MM.1S (cell line): ENCODE data around the gene DLL3.

Source experiments
- DNase-seq: peaks from one replicate; pipeline ENCODE4 v3.0.0-alpha.2; 2015
- H2AFZ ChIP-seq: fragments of 300-600 bp; sonication (generic); 2 replicates; pipeline ENCODE4 v1.6.0; 2016; ENCODE audit warnings: antibody characterized with exemption, low read length
- H3F3A ChIP-seq: fragments of 300-600 bp; sonication (generic); 2 replicates; pipeline ENCODE4 v1.6.1; 2016; ENCODE audit warnings: mild to moderate bottlenecking, antibody characterized with exemption, low read length, moderate library complexity, mixed read lengths; ENCODE audit not compliant: insufficient read depth
- H3K27ac ChIP-seq: fragments of 300-600 bp; sonication (generic); 2 replicates; pipeline ENCODE4 v1.5.1; 2016; ENCODE audit warnings: mild to moderate bottlenecking, low read length
- H3K27me3 ChIP-seq: fragments of 300-600 bp; sonication (generic); replicated peaks from 2 replicates; pipeline ENCODE4 v1.6.0; 2016; ENCODE audit warnings: low read length; ENCODE audit not compliant: insufficient read depth
- H3K36me3 ChIP-seq: fragments of 300-600 bp; sonication (generic); replicated peaks from 2 replicates; pipeline ENCODE4 v1.6.1; 2016; ENCODE audit warnings: mild to moderate bottlenecking, low read length, mixed read lengths; ENCODE audit not compliant: insufficient read depth
- H3K4me1 ChIP-seq: fragments of 300-600 bp; sonication (generic); 2 replicates; pipeline ENCODE4 v1.6.1; 2016; ENCODE audit warnings: low read length, mixed read lengths
- H3K4me2 ChIP-seq: fragments of 300-600 bp; sonication (generic); 2 replicates; pipeline ENCODE4 v1.6.0; 2016; ENCODE audit warnings: low read depth, low read length
- H3K4me3 ChIP-seq: fragments of 300-600 bp; sonication (generic); 2 replicates; pipeline ENCODE4 v1.5.1; 2016; ENCODE audit warnings: low read length, mixed read lengths
- H3K79me2 ChIP-seq: fragments of 300-600 bp; sonication (generic); 2 replicates; pipeline ENCODE4 v1.6.1; 2016; ENCODE audit warnings: mixed run types, low read length, mixed read lengths
- H3K9ac ChIP-seq: fragments of 300-600 bp; sonication (generic); 2 replicates; pipeline ENCODE4 v1.6.1; 2016; ENCODE audit warnings: low read length, mixed read lengths
- H3K9me2 ChIP-seq: fragments of 300-600 bp; sonication (generic); replicated peaks from 2 replicates; pipeline ENCODE4 v1.6.1; 2016; ENCODE audit warnings: mild to moderate bottlenecking, low read length, mixed read lengths; ENCODE audit not compliant: insufficient read depth
- H3K9me3 ChIP-seq: fragments of 300-600 bp; sonication (generic); replicated peaks from 2 replicates; pipeline ENCODE4 v1.6.1; 2016; ENCODE audit warnings: mild to moderate bottlenecking, low read length, mixed read lengths; ENCODE audit not compliant: insufficient read depth
- H4K20me1 ChIP-seq: fragments of 300-600 bp; sonication (generic); 2 replicates; pipeline ENCODE4 v1.6.1; 2016; ENCODE audit warnings: mild to moderate bottlenecking, low read length, moderate library complexity, mixed read lengths; ENCODE audit not compliant: insufficient read depth
- CTCF ChIP-seq: fragments of 300-600 bp; sonication (generic); IDR thresholded peaks from 2 replicates; pipeline ENCODE4 v1.5.1; 2016; ENCODE audit warnings: antibody characterized with exemption, low read length, mixed read lengths
- EZH2 ChIP-seq: fragments of 300-600 bp; sonication (generic); optimal IDR thresholded peaks from 2 replicates; pipeline ENCODE3; 2017; ENCODE audit warnings: low read depth, mild to moderate bottlenecking, antibody characterized with exemption, low read length, mixed read lengths
- EZH2phosphoT487 ChIP-seq: fragments of 300-600 bp; sonication (generic); IDR thresholded peaks from 2 replicates; pipeline ENCODE4 v1.6.1; 2018; ENCODE audit warnings: antibody characterized with exemption, low read length

DLL3 gene

GRCh38 chr19:39494661-39495060, 4.1 kb upstream of the DLL3 start:
- Histone ChIP-seq H3K4me2 (no peak overlapping the region), H4K20me1 (no peaks in the 10 kb centered on the region), H3K27ac (no peak overlapping the region), H3K79me2 (no peaks in the 10 kb centered on the region), H3F3A (no peaks in the 10 kb centered on the region), H3K36me3 (no peaks in the 10 kb centered on the region), H3K4me3 (no peak overlapping the region), H3K9ac (no peak overlapping the region), H2AFZ (no peak overlapping the region), H3K4me1 (peaks cover 10% of the 10 kb centered on the region; the same call in 1 of the 2 replicates), H3K9me2 (no peaks in the 10 kb centered on the region), H3K9me3 (no peaks in the 10 kb centered on the region), H3K27me3 (peaks cover 38% of the 10 kb centered on the region)
- DNase-seq, result no peak
- TF ChIP-seq CTCF (no peak), EZH2phosphoT487 (no peak), EZH2 (no peak)

GRCh38 chr19:39496063-39496462, 2.7 kb upstream of the DLL3 start:
- TF ChIP-seq EZH2, result no peak
- no peak for TF ChIP-seq CTCF
- TF ChIP-seq EZH2phosphoT487, result no peak
- no peak overlapping the region for H3K4me3 ChIP-seq

GRCh38 chr19:39497701-39497995, 1.1 kb upstream of the DLL3 start:
- Histone ChIP-seq H3K9me3 (no peaks in the 10 kb centered on the region), H3K27me3 (peaks cover 65% of the 10 kb centered on the region), H3K4me2 (peak overlapping the region; percentile 86), H2AFZ (peak overlapping the region; percentile 33; the same call in 1 of the 2 replicates), H3K27ac (no peak overlapping the region), H3K4me3 (no peak overlapping the region; the same call in 1 of the 2 replicates), H3K79me2 (no peaks in the 10 kb centered on the region), H3F3A (no peaks in the 10 kb centered on the region), H3K9me2 (no peaks in the 10 kb centered on the region), H3K9ac (no peak overlapping the region), H3K36me3 (no peaks in the 10 kb centered on the region), H4K20me1 (no peaks in the 10 kb centered on the region), H3K4me1 (peaks cover 10% of the 10 kb centered on the region; the same call in 1 of the 2 replicates)
- TF ChIP-seq EZH2phosphoT487 (no peak), CTCF (no peak), EZH2 (no peak)
- DNase-seq, result no peak

More at GRCh38 chr19:39496063-39496462, 2.7 kb upstream of the DLL3 start:
- Histone ChIP-seq H3K9me2 (no peaks in the 10 kb centered on the region), H3K4me1 (peaks cover 10% of the 10 kb centered on the region; the same call in 1 of the 2 replicates), H3K79me2 (no peaks in the 10 kb centered on the region), H3K9ac (no peak overlapping the region), H3K9me3 (no peaks in the 10 kb centered on the region), H3K4me2 (no peak overlapping the region), H3K36me3 (no peaks in the 10 kb centered on the region), H3K27me3 (peaks cover 52% of the 10 kb centered on the region), H3K27ac (no peak overlapping the region), H3F3A (no peaks in the 10 kb centered on the region), H4K20me1 (no peaks in the 10 kb centered on the region), H2AFZ (no peak overlapping the region)
- no peak for DNase-seq
